Measurements from ENCODE around the gene KDM7A.

- TF ChIP-seq POLR2AphosphoS5 (IDR thresholded peaks at IDR 0.05; ENCODE audit: low read depth, low read length) (no peak), TCF12 (IDR thresholded peaks at IDR 0.05) (no peak), RCOR1 (IDR thresholded peaks at IDR 0.05; ENCODE audit: low read length) (no peak), CTCF (IDR thresholded peaks at IDR 0.05) (no peak), ZBTB33 (IDR thresholded peaks at IDR 0.05; ENCODE audit: borderline replicate concordance, low read depth) (no peak), NFIC (IDR thresholded peaks at IDR 0.05; ENCODE audit: borderline replicate concordance) (no peak)
Observed at GRCh38 chr7:140067052-140067451, 109.7 kb downstream of the KDM7A start.
